GM12872 (cell line): Measurements from ENCODE around the gene PTTG1.

Source experiments
- CTCF ChIP-seq: IDR thresholded peaks from 3 replicates; pipeline ENCODE4 v1.5.1; 2011; ENCODE audit warnings: low read depth, mild to moderate bottlenecking, low read length, moderate library complexity; ENCODE audit not compliant: insufficient read depth

Gene PTTG1

DNA sequence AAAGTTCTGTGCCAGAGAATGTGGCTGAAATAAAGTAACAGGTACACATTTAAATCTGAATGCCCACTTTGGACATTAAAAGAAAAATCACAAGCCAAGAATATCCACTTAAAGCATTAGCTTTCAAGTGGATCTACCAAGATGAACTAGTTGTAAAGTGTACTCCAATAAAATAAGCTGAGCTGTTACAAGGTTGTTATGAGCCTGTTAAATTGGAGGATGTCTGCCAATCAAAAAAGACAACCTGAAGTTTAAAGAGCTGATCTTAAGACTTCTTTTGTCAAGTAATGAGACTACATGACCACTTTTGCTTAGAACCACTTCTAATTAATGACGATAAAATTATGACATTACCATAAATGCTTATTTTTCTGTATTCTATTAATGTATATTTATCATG is 24.2 kb upstream of the PTTG1 start:
- TF ChIP-seq CTCF: no peak

GRCh38 chr5:160398806-160399205 is 22.8 kb upstream of the PTTG1 start:
- TF ChIP-seq CTCF: no peak

GRCh38 chr5:160399402-160400353 is 22.0 kb upstream of the PTTG1 start, which contains the start of gene FAM200C:
TSS of gene FAM200C (minus strand) at chr5:160400054. CDS start at chr5:160395490, 4,564 bp downstream.
- TF ChIP-seq CTCF: no peak

DNA sequence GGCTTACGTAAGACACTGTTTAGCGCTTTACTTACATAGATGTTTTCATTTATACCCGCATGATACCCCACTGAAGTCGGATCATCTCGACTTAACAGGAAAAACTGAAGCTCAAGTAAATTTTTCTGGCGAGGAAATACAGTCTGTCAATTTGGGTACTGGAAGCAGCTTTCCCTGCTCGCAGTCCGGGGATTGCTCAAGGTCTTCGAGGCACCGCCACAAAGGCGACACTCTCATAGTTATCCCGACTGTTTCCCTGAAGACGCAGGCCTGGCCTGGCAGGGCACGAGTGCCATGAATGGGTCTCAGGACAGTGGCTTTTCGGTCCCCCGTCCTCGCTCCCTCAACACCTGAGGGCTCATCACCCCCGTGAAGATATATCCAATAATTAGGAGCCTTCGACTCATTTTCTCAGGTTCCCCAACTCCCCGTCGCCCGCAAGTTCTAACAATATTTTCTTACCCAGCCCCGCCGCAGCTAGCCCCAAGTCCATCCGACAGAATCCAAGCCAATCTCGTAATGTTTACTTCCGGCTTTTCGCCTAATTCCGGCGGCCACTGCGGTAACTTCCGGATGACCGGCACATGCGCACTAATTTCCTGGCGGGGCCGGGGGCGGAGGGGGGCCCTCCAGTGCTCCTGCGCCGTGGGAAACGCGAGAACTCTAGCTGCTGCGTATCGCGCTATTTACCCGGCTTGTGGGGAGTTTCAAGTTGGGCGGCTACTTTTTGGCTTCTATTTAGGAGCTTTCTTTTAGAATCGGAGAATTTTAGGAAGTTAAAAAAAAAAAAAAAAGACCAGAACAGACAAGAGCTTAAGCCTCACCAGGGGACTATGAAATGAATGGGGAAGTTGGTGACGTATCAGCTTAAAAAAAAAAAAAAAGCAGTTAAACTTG is 2.8 kb upstream of the PTTG1 start, which contains the start of gene SLU7:
Gene SLU7 (minus strand): TSS at position 521 of the 897 bp plus-strand sequence. CDS start 3,787 bp downstream, outside the sequence.
- TF ChIP-seq CTCF: no peak

DNA sequence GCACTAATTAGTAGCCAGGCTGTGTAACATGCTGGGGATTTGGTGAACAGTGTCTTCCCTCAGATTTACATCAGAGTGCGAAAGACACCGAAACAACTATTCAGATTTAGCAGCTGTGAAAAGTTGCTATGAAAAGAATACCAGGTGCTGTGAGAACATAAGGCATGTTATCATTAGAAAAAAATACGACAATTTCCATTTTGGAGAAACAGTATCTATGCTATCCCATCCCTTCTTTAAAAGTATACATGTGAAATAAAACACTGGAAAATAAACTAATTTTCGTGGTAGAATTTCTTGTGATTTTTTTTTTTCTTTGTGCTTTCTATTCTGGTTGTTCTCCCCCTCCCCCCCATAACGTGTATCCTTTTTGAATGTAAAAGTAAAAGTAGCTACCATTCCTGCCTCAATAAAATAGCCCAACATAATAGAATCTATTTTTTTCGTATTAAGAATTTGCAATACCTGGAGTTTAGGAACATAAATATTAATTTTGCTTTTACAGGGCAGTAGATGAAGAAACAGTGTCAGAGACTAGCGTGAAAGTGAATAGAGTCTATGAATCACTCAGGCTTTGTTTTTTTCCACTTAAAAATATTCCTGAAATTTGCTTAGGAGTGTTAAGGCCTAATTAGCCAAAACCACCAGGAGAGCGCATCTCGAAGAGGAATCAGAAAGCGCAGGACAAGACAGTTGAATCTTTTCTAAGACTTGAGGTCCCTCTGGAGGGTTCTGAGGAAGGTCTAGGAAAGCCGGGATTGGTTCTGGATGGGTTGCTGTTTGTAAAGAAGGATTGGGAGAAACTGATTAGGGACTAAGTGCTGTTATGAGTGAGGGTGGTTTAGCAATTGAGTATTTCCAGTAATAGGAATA is 2.0 kb upstream of the PTTG1 start:
- no peak for TF ChIP-seq CTCF

DNA sequence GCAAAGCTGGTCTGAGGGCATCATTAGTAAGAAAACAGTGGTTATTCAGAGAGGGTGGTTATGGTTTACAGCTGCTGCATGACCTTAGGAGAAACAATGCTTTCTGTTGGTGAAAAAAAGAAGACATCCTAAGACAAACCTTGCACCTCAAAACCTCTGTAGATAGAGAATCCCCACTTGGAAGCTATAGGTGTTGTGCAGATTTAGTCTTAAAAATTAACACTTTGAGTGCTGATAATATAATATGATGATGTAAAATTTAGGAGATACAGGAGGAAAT is 1.4 kb upstream of the PTTG1 start:
- TF ChIP-seq CTCF: no peak

DNA sequence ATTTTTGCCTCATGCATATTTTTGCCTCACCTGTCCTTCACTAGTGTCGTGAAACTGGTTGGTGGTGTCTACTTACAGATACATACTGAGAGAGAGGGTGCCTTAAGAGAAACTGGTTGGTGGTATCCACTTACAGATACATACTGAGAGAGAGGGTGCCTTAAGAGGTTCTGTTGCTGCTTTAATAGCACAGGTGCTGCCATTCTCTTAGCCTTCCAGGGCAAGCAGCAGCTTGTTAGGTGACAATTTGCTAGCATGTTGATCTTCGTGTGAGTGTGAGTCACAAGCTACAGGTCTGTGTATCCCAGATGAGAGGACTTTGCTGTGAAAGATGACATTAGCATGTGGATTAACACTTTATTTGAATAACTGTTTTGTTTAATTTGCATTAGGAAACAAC is 1.4 kb downstream of the PTTG1 start:
- no peak for TF ChIP-seq CTCF
